BLaER1 treated with 17β-estradiol and CSF1 and Interleukin-3, amounts not matched to agents 10 nM and 100 nM (cell line): Measurements from ENCODE around the gene RNASEH2B.

ENCODE experiments used
- H3K27ac ChIP-seq, 11 experiments: shearing (Covaris generic); formaldehyde crosslinking; 2 replicates each; pipeline ENCODE4 v1.8.1; 2022
- H3K27me3 ChIP-seq, 11 experiments: shearing (Covaris generic); formaldehyde crosslinking; 2 replicates each; pipeline ENCODE4 v1.8.1; 2022
- H3K36me3 ChIP-seq, 11 experiments: shearing (Covaris generic); formaldehyde crosslinking; 2 replicates each; pipeline ENCODE4 v1.8.1; 2022
- H3K4me1 ChIP-seq, 10 experiments: shearing (Covaris generic); formaldehyde crosslinking; 2 replicates each; pipeline ENCODE4 v1.8.1; 2022
- H3K4me2 ChIP-seq, 11 experiments: shearing (Covaris generic); formaldehyde crosslinking; 2 replicates each; pipeline ENCODE4 v1.8.1; 2022
- H3K4me3 ChIP-seq, 10 experiments: shearing (Covaris generic); formaldehyde crosslinking; 2 replicates each; pipeline ENCODE4 v1.8.1; 2022
- H3K9ac ChIP-seq, 11 experiments: shearing (Covaris generic); formaldehyde crosslinking; 2 replicates each; pipeline ENCODE4 v1.8.1; 2022
- H3K9me3 ChIP-seq, 11 experiments: shearing (Covaris generic); formaldehyde crosslinking; replicated peaks in 1 of 11; 2 replicates each; pipeline ENCODE4 v1.8.1; 2022
- H4K20me1 ChIP-seq, 11 experiments: shearing (Covaris generic); formaldehyde crosslinking; 2 replicates each; pipeline ENCODE4 v1.8.1; 2022
- Cebpa-rat ChIP-seq, 11 experiments: shearing (Covaris generic); IDR thresholded peaks; 2 replicates each; pipeline ENCODE4 v1.8.1; 2022

The RNASEH2B gene

GRCh38 chr13:51003642-51004041, 94.1 kb downstream of the RNASEH2B start:
- H3K4me3 ChIP-seq, result no peak overlapping the region
- no peak overlapping the region for H3K4me2 ChIP-seq
- no peaks in the 10 kb centered on the region for H3K27me3 ChIP-seq
- TF ChIP-seq Cebpa-rat (IDR thresholded peaks at IDR 0.05), result no peak
- H3K36me3 ChIP-seq, result no peaks in the 10 kb centered on the region
- H3K4me1 ChIP-seq, result peaks cover 0 to 23% (median 20%) of the 10 kb centered on the region in 10 experiments; a peak in 14 of 20 replicates
- H4K20me1 ChIP-seq, result no peaks in the 10 kb centered on the region
- H3K9ac ChIP-seq, result no peak overlapping the region
- no peak overlapping the region for H3K27ac ChIP-seq
- H3K9me3 ChIP-seq, result peaks cover 0 to 20% (median 0%) of the 10 kb centered on the region in 11 experiments; a peak in 3 of 22 replicates

- Histone ChIP-seq H3K9ac (no peak overlapping the region), H3K27ac (no peak overlapping the region), H3K4me2 (peak overlapping the region in 8 of 11 experiments; percentile 31 to 64 (median 50); a peak in 12 of 22 replicates), H3K36me3 (no peaks in the 10 kb centered on the region), H3K4me3 (no peak overlapping the region), H3K9me3 (peaks cover 0 to 20% (median 0%) of the 10 kb centered on the region in 11 experiments; a peak in 2 of 22 replicates), H3K4me1 (peaks cover 0 to 23% (median 20%) of the 10 kb centered on the region in 10 experiments; a peak in 14 of 20 replicates), H4K20me1 (no peaks in the 10 kb centered on the region), H3K27me3 (no peaks in the 10 kb centered on the region)
- TF ChIP-seq Cebpa-rat (IDR thresholded peaks at IDR 0.05), result no peak
Measured at GRCh38 chr13:51004111-51004865, 94.7 kb downstream of the RNASEH2B start.

GRCh38 chr13:51004918-51005460, 95.4 kb downstream of the RNASEH2B start:
- Histone ChIP-seq H3K4me3 (no peak overlapping the region), H3K4me1 (peaks cover 0 to 16% (median 15%) of the 10 kb centered on the region in 10 experiments; a peak in 14 of 20 replicates), H3K27ac (no peak overlapping the region), H3K27me3 (no peaks in the 10 kb centered on the region), H4K20me1 (no peaks in the 10 kb centered on the region), H3K9me3 (peaks cover 0 to 19% (median 0%) of the 10 kb centered on the region in 11 experiments; a peak in 2 of 22 replicates), H3K36me3 (no peaks in the 10 kb centered on the region), H3K9ac (no peak overlapping the region), H3K4me2 (peak overlapping the region in 9 of 11 experiments; percentile 29 to 64 (median 50); a peak in 17 of 22 replicates)
- no peak for TF ChIP-seq Cebpa-rat (IDR thresholded peaks at IDR 0.05)

- Histone ChIP-seq H3K36me3 (no peaks in the 10 kb centered on the region), H3K27ac (no peak overlapping the region), H3K4me3 (no peak overlapping the region), H3K4me2 (peak overlapping the region in 7 of 11 experiments; percentile 31 to 64 (median 50); a peak in 10 of 22 replicates), H4K20me1 (no peaks in the 10 kb centered on the region), H3K27me3 (no peaks in the 10 kb centered on the region), H3K4me1 (peaks cover 0 to 12% (median 10%) of the 10 kb centered on the region in 10 experiments; a peak in 14 of 20 replicates), H3K9ac (no peak overlapping the region), H3K9me3 (peaks cover 0 to 19% (median 0%) of the 10 kb centered on the region in 11 experiments; a peak in 2 of 22 replicates)
- TF ChIP-seq Cebpa-rat (IDR thresholded peaks at IDR 0.05), result no peak
Measured at GRCh38 chr13:51005566-51005965, 96.0 kb downstream of the RNASEH2B start.
